ENCODE data around the gene OR11H7.
"Not testable (repeated sequence)": the region's sequence is repeated elsewhere in the genome, so short reads cannot be mapped to it uniquely, and the experiment has no call there.

- TF ChIP-seq, protein P1, sequence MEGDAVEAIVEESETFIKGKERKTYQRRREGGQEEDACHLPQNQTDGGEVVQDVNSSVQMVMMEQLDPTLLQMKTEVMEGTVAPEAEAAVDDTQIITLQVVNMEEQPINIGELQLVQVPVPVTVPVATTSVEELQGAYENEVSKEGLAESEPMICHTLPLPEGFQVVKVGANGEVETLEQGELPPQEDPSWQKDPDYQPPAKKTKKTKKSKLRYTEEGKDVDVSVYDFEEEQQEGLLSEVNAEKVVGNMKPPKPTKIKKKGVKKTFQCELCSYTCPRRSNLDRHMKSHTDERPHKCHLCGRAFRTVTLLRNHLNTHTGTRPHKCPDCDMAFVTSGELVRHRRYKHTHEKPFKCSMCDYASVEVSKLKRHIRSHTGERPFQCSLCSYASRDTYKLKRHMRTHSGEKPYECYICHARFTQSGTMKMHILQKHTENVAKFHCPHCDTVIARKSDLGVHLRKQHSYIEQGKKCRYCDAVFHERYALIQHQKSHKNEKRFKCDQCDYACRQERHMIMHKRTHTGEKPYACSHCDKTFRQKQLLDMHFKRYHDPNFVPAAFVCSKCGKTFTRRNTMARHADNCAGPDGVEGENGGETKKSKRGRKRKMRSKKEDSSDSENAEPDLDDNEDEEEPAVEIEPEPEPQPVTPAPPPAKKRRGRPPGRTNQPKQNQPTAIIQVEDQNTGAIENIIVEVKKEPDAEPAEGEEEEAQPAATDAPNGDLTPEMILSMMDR (conservative IDR thresholded peaks at IDR 0.05; ENCODE audit: low read length), result not testable (repeated sequence)
- TF ChIP-seq EZH2phosphoT487 (IDR thresholded peaks at IDR 0.05; ENCODE audit: borderline replicate concordance), result not testable (repeated sequence)
Observed at GRCh38 chr14:20235415-20235814, 6.6 kb downstream of the OR11H7 start.

All from Loucy (cell line).